WTC11 (cell line): ENCODE measurements around the gene MTUS2.

Experiments
- CREB1 ChIP-seq: sonication (generic); formaldehyde crosslinking; IDR thresholded peaks from 2 replicates; pipeline ENCODE4 v1.8.0; 2023; ENCODE audit warnings: mild to moderate bottlenecking, missing genetic modification reagents
- NFYB ChIP-seq: sonication (generic); formaldehyde crosslinking; conservative IDR thresholded peaks from 2 replicates; pipeline ENCODE4 v1.8.0; 2022; ENCODE audit warnings: low read depth, missing genetic modification reagents
- RELA ChIP-seq: sonication (generic); formaldehyde crosslinking; IDR thresholded peaks from 2 replicates; pipeline ENCODE4 v1.8.1; 2022; ENCODE audit warnings: missing genetic modification reagents, mild to moderate bottlenecking, borderline replicate concordance
- SP1 ChIP-seq: sonication (generic); formaldehyde crosslinking; conservative IDR thresholded peaks from 2 replicates; pipeline ENCODE4 v1.8.1; 2022; ENCODE audit warnings: missing genetic modification reagents
- ZBTB21 ChIP-seq: sonication (generic); formaldehyde crosslinking; IDR thresholded peaks from 2 replicates; pipeline ENCODE4 v1.8.1; 2023; ENCODE audit warnings: mild to moderate bottlenecking, missing genetic modification reagents, borderline replicate concordance
- TF ChIP-seq, protein P1 (sequence below): fragments of 200-600 bp; IDR thresholded peaks from 2 replicates; pipeline ENCODE4 v1.8.0; 2022; ENCODE audit warnings: antibody characterized with exemption
- TF ChIP-seq, protein P2 (sequence below): sonication (generic); formaldehyde crosslinking; IDR thresholded peaks from 2 replicates; pipeline ENCODE4 v1.8.0; 2022; ENCODE audit warnings: mild to moderate bottlenecking, missing genetic modification reagents
- TF ChIP-seq, protein P3 (sequence below): sonication (generic); formaldehyde crosslinking; IDR thresholded peaks from 2 replicates; pipeline ENCODE4 v1.8.1; 2022; ENCODE audit warnings: mild to moderate bottlenecking, missing genetic modification reagents, moderate library complexity, borderline replicate concordance
- TF ChIP-seq, protein P4 (sequence below): sonication (generic); formaldehyde crosslinking; conservative IDR thresholded peaks from 2 replicates; pipeline ENCODE4 v1.8.1; 2022; ENCODE audit warnings: mild to moderate bottlenecking, missing genetic modification reagents

DNA sequence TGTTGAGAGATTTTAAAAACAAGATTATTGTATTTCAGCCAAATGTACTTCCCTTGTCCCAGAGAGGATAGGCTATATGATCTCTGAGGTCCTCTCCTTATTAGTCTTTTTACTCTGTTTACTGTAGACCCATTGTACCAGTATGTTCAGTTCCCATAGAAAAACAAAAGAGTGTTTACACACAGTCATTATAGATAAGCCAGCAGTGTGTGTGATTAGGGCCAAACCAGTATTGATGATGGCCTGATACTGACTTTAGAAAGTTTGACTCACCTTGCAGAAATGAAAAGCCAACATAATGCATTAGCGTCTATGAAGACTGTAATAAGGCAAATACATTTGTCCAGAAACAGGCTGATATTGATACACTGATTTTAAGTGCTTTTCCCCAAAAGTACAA, 6.2 kb downstream of the MTUS2 start:
- no peak for TF ChIP-seq SP1 (CRISPR knock-in tag)
- TF ChIP-seq, protein P1, sequence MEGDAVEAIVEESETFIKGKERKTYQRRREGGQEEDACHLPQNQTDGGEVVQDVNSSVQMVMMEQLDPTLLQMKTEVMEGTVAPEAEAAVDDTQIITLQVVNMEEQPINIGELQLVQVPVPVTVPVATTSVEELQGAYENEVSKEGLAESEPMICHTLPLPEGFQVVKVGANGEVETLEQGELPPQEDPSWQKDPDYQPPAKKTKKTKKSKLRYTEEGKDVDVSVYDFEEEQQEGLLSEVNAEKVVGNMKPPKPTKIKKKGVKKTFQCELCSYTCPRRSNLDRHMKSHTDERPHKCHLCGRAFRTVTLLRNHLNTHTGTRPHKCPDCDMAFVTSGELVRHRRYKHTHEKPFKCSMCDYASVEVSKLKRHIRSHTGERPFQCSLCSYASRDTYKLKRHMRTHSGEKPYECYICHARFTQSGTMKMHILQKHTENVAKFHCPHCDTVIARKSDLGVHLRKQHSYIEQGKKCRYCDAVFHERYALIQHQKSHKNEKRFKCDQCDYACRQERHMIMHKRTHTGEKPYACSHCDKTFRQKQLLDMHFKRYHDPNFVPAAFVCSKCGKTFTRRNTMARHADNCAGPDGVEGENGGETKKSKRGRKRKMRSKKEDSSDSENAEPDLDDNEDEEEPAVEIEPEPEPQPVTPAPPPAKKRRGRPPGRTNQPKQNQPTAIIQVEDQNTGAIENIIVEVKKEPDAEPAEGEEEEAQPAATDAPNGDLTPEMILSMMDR, result no peak
- TF ChIP-seq NFYB (CRISPR knock-in tag), result no peak
- no peak for TF ChIP-seq ZBTB21
- TF ChIP-seq, protein P2, sequence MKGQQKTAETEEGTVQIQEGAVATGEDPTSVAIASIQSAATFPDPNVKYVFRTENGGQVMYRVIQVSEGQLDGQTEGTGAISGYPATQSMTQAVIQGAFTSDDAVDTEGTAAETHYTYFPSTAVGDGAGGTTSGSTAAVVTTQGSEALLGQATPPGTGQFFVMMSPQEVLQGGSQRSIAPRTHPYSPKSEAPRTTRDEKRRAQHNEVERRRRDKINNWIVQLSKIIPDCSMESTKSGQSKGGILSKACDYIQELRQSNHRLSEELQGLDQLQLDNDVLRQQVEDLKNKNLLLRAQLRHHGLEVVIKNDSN (CRISPR knock-in tag), result no peak
- TF ChIP-seq, protein P3, sequence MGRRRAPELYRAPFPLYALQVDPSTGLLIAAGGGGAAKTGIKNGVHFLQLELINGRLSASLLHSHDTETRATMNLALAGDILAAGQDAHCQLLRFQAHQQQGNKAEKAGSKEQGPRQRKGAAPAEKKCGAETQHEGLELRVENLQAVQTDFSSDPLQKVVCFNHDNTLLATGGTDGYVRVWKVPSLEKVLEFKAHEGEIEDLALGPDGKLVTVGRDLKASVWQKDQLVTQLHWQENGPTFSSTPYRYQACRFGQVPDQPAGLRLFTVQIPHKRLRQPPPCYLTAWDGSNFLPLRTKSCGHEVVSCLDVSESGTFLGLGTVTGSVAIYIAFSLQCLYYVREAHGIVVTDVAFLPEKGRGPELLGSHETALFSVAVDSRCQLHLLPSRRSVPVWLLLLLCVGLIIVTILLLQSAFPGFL (CRISPR knock-in tag), result no peak
- TF ChIP-seq CREB1 (CRISPR knock-in tag), result no peak
- TF ChIP-seq, protein P4, sequence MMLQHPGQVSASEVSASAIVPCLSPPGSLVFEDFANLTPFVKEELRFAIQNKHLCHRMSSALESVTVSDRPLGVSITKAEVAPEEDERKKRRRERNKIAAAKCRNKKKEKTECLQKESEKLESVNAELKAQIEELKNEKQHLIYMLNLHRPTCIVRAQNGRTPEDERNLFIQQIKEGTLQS (CRISPR knock-in tag), result no peak
- TF ChIP-seq RELA (CRISPR knock-in tag), result no peak
